Nephron (organoid): ENCODE data around the gene PDGFB.

ENCODE experiments used
- H3K27ac Mint-ChIP-seq, 3 experiments: 2 replicates each; pipeline ENCODE4 v1.8.0; 2020; ENCODE audit warnings: mixed read lengths in 3 of 3, mild to moderate bottlenecking in 2 of 3, moderate library complexity in 1 of 3
- H3K27me3 Mint-ChIP-seq: 2 replicates; pipeline ENCODE4 v1.8.0; 2021; ENCODE audit warnings: low read depth, mild to moderate bottlenecking, moderate library complexity, mixed read lengths
- H3K36me3 Mint-ChIP-seq: 2 replicates; pipeline ENCODE4 v1.8.0; 2020; ENCODE audit warnings: low read depth, mixed read lengths
- H3K4me1 Mint-ChIP-seq: 2 replicates; pipeline ENCODE4 v1.8.0; 2020; ENCODE audit warnings: mixed read lengths
- H3K4me3 Mint-ChIP-seq, 3 experiments: 2 replicates each; pipeline ENCODE4 v1.8.0; 2020; ENCODE audit warnings: mild to moderate bottlenecking in 3 of 3, mixed read lengths in 3 of 3, moderate library complexity in 2 of 3
- H3K9me3 Mint-ChIP-seq: 2 replicates; pipeline ENCODE4 v1.8.0; 2020; ENCODE audit warnings: mixed read lengths
- TF ChIP-seq, protein P1 (sequence below), 3 experiments: fragments of 200-600 bp; sonication (generic); IDR thresholded peaks; one replicate each; pipeline ENCODE4 v1.5.0; 2021; ENCODE audit warnings: antibody characterized with exemption in 3 of 3; ENCODE audit not compliant: unreplicated experiment in 3 of 3

PDGFB gene

DNA sequence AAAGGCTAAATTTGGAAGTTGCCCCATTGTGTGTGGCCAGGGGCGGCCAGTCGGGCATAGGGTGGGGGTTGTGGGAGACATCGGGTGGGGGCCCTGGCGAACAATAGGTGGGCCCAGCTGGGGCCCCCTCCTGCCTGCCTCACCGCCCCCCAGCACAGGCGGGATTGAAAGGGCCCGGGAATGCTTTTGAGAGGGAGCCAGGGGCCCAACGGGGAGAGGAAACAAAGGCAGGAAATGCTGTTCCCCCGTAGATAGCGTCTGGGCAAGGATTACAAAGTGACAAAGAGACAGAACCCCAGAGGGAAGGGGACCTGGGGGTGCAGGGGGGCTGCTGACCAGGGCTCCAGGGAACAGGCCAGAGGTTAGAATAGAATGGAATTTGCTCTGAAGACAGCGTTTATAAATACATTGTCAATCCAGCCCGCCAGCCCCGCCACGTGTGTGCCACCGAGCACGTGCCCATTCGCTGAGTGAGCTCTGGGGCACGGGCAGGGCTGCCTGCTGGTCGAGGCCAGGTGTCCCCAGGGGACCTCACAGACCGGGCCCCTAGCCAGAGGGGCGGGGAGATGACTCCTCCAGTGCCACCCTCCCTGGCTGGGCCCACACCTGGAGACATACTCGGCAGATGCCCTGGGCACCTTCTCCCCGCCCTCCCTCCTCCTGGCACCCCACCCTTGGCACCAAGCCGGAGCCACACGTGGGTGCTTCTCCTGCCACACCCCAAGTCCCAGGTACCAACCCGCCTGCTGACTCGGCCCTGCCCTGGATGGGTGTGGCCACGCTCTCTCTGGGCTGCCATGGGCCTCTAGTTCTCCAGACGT, 9.7 kb downstream of the PDGFB start:
- Mint-ChIP-seq H3K27ac (peak overlapping the region in 1 of 3 experiments; percentile 51), H3K27me3 (peaks cover 34% of the 10 kb centered on the region), H3K4me3 (no peak overlapping the region), H3K4me1 (peaks cover 70% of the 10 kb centered on the region), H3K36me3 (no peaks in the 10 kb centered on the region), H3K9me3 (no peaks in the 10 kb centered on the region)
- TF ChIP-seq, protein P1, sequence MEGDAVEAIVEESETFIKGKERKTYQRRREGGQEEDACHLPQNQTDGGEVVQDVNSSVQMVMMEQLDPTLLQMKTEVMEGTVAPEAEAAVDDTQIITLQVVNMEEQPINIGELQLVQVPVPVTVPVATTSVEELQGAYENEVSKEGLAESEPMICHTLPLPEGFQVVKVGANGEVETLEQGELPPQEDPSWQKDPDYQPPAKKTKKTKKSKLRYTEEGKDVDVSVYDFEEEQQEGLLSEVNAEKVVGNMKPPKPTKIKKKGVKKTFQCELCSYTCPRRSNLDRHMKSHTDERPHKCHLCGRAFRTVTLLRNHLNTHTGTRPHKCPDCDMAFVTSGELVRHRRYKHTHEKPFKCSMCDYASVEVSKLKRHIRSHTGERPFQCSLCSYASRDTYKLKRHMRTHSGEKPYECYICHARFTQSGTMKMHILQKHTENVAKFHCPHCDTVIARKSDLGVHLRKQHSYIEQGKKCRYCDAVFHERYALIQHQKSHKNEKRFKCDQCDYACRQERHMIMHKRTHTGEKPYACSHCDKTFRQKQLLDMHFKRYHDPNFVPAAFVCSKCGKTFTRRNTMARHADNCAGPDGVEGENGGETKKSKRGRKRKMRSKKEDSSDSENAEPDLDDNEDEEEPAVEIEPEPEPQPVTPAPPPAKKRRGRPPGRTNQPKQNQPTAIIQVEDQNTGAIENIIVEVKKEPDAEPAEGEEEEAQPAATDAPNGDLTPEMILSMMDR (IDR thresholded peaks at IDR 0.05; ENCODE audit: unreplicated experiment in 3 of 3) = no peak

- H3K36me3 Mint-ChIP-seq = peaks cover under 1% of the 10 kb centered on the region
- TF ChIP-seq, protein P1 (IDR thresholded peaks at IDR 0.05; ENCODE audit: unreplicated experiment in 3 of 3) = no peak
- no peaks in the 10 kb centered on the region for H3K9me3 Mint-ChIP-seq
- peaks cover 30% of the 10 kb centered on the region for H3K27me3 Mint-ChIP-seq
- peaks cover 68% of the 10 kb centered on the region for H3K4me1 Mint-ChIP-seq
- peak overlapping the region in 1 of 3 experiments; percentile 39 for H3K4me3 Mint-ChIP-seq
- H3K27ac Mint-ChIP-seq = peak overlapping the region; percentile 48 to 63 (median 51)
Observed at GRCh38 chr22:39234472-39234787, 10.4 kb downstream of the PDGFB start.

DNA sequence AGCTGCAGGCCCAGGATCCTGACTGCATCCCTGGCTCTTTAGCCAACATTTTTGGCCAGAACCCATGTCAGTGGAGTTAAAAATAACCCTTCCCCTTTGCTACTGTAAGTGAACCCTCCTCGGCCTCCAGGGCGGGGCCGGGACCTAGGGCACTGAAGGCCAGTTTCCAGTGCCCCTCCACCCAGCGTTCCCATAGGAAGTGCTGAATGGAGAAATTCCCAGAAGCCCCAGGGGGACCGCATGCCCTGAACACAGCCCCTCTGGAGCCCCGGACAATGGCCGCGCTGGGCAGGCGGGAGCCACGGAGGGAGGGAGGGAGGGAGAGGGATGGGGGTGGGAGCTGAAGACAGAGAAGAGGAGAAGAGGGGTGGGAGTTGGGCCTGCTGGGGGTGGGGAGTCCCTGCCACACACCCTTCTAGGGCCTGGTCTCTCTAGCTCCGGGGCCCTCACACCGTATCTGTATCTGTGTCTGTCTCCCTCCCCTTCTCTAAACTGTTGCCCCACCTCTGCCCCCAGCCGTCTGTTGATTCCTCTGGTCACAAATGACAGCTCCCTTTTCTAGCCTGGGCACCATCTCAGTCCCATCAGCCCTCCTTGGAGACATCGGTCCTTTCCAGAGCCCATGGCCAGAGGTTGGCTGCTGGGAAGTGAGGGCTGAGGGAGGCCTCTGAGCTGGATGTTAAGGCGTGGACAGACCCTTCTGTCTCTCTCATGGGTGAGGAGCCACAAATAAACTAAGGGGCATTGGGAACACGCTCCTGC, 10.9 kb downstream of the PDGFB start:
- Mint-ChIP-seq H3K9me3 (no peaks in the 10 kb centered on the region), H3K4me1 (peaks cover 71% of the 10 kb centered on the region), H3K27me3 (peaks cover 27% of the 10 kb centered on the region), H3K36me3 (peaks cover 4% of the 10 kb centered on the region), H3K27ac (peak overlapping the region; percentile 63 to 77 (median 75)), H3K4me3 (peak overlapping the region in 1 of 3 experiments; percentile 48)
- TF ChIP-seq, protein P1 (IDR thresholded peaks at IDR 0.05; ENCODE audit: unreplicated experiment in 3 of 3) = no peak

DNA sequence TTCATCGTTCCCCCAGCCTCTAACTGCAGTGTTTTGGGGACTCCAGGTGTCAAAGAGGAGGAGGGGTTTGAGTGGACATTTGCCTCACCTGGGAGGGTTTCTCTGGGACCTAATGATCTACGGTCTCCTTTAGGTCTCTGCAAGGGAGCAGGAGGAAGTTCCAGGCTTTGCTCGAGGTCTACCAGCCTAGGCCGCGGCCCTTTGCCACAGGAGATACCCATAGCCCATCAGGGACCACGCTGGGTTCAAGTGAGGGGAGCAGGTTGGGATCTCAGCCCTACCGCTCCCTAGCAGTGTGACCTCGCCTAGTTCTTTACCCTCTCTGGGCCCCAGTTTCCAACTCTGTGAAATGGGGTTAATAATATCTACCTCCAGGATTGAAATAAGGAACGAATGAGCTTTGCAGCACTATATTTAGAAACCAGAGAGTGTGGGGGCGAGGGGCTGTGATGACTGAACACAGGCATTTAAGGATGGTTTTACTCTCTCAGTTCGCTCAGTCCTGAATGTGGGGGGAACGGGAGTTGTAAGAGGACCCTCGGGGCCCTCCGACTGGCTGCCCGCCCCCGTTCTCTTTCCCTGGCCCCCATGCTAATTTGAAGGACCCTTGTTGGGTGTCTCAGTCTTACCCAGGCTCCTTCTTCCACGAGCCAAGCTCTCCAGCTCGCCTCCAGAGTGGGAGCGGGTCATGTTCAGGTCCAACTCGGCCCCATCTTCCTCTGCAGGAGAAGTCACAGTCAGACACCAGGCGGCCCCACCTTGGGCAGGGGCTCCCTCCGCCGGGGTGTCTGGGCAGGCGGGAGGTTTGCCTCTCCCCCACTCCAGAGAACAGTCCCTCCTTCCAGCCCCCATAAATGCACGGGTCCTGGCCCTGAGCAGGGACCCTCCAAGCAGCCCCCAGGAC, 11.7 kb downstream of the PDGFB start:
- H3K4me3 Mint-ChIP-seq = peak overlapping the region in 1 of 3 experiments; percentile 53
- H3K27me3 Mint-ChIP-seq = peaks cover 21% of the 10 kb centered on the region
- H3K9me3 Mint-ChIP-seq = no peaks in the 10 kb centered on the region
- H3K4me1 Mint-ChIP-seq = peaks cover 66% of the 10 kb centered on the region
- TF ChIP-seq, protein P1 (IDR thresholded peaks at IDR 0.05; ENCODE audit: unreplicated experiment in 3 of 3) = no peak
- H3K27ac Mint-ChIP-seq = peak overlapping the region; percentile 57 to 77 (median 75)
- H3K36me3 Mint-ChIP-seq = peaks cover 4% of the 10 kb centered on the region

DNA sequence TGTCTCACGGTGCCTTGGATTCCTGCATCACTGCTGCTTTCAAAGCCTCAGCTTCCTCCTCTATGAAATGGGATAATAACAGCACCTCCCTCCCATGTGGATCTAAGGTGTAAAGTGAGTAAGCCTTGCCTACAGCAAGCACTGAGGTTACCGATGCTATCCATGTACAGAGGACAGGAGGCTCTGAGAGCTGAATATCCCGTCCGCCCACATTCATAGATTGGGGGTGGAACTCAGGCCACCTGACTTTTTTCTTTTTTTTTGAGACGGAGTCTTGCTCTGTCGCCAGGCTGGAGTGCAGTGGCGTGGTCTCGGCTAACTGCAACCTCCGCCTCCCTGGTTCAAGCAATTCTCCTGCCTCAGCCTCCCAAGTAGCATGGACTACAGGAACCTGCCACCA, 12.5 kb downstream of the PDGFB start:
- Mint-ChIP-seq H3K27me3 (peaks cover 21% of the 10 kb centered on the region), H3K36me3 (peaks cover 4% of the 10 kb centered on the region), H3K4me1 (peaks cover 58% of the 10 kb centered on the region), H3K27ac (no peak overlapping the region), H3K4me3 (no peak overlapping the region), H3K9me3 (no peaks in the 10 kb centered on the region)
- TF ChIP-seq, protein P1 (IDR thresholded peaks at IDR 0.05; ENCODE audit: unreplicated experiment in 3 of 3) = no peak
